Fibroblast of the aortic adventitia (primary cell): ENCODE measurements around the gene SKOR1. TPM values are rescaled to one million over a fixed set of nuclear protein-coding genes. Genes with fewer than 3 reads are reported as not detected.

Experiments
- DNase-seq: peaks from one replicate; pipeline ENCODE4 v3.0.0-alpha.2; 2010; ENCODE audit warnings: low read depth
- H3K4me3 ChIP-seq: 2 replicates; pipeline ENCODE4 v1.5.1; 2011; ENCODE audit warnings: low read depth, mild to moderate bottlenecking, control low read depth, low read length, moderate library complexity
- total RNA-seq: library from RNA; depleted of rRNA; stranded (reverse); fragments of >200 nt; gene quantifications from 2 replicates; pipeline ENCODE4 v1.2.3, GENCODE V29; 2012; ENCODE audit warnings: low replicate concordance
- TF ChIP-seq, protein P1 (sequence below): IDR thresholded peaks from 2 replicates; pipeline ENCODE4 v1.5.1; 2011; ENCODE audit warnings: mild to moderate bottlenecking, low read length, control low read depth, inconsistent platforms; ENCODE audit not compliant: insufficient read depth

SKOR1 gene
- total RNA-seq, 1 donor, result 0.09 TPM

GRCh38 chr15:67849538-67849937 is 24.2 kb downstream of the SKOR1 start:
- H3K4me3 ChIP-seq, result no peak overlapping the region
- TF ChIP-seq, protein P1, sequence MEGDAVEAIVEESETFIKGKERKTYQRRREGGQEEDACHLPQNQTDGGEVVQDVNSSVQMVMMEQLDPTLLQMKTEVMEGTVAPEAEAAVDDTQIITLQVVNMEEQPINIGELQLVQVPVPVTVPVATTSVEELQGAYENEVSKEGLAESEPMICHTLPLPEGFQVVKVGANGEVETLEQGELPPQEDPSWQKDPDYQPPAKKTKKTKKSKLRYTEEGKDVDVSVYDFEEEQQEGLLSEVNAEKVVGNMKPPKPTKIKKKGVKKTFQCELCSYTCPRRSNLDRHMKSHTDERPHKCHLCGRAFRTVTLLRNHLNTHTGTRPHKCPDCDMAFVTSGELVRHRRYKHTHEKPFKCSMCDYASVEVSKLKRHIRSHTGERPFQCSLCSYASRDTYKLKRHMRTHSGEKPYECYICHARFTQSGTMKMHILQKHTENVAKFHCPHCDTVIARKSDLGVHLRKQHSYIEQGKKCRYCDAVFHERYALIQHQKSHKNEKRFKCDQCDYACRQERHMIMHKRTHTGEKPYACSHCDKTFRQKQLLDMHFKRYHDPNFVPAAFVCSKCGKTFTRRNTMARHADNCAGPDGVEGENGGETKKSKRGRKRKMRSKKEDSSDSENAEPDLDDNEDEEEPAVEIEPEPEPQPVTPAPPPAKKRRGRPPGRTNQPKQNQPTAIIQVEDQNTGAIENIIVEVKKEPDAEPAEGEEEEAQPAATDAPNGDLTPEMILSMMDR, result no peak
- DNase-seq, result no peak

DNA sequence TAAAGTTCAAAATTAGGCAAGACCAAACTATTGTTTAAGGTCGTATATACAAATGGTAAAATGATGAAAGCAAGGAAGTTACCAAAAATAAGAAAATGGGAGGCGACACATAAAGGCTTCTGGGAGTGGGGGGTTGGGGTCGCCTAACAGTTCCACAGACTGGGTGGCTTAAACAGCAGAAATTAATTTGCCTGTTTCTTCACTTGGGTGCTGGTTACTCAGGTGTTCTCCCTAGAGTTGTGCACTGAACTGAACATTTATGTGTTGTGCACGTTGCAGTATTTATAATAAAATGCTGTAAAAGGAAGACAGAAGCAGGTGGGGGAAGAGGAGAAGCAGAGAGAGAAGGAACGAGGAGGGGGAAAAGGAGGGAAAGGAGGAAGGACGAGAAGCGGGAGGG is 25.0 kb downstream of the SKOR1 start:
- DNase-seq, result no peak
- TF ChIP-seq, protein P1, result no peak
- no peak overlapping the region for H3K4me3 ChIP-seq

DNA sequence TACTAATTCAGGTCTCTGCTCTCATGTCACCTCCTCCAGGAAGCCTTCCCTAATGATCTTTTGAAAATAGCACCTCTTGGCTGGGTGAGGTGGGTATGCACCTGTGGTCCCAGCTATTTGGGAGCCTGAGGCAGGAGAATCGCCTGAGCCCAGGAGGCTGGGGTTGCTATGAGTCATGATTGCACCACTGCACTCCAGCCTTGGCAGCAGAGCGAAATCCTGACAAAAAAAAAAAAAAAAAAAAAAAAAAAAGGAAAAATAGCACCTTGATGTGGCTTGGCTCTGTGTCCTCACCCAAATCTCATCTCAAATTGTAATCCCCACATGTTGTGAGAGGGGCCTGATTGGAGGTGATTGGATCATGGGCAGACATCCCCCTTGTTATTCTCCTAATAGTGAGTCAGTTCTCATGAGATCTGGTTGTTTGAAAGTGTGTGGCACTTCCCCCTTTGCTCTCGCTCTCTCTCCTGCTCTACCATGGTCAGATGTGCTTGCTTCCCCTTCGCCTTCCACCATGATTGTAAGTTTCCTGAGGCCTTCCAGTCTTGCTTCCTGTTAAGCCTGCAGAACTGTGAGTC is 25.8 kb downstream of the SKOR1 start:
- no peak overlapping the region for H3K4me3 ChIP-seq
- TF ChIP-seq, protein P1, result no peak
- peak; percentile 57 for DNase-seq

GRCh38 chr15:67852418-67852817 is 27.1 kb downstream of the SKOR1 start:
- H3K4me3 ChIP-seq, result no peak overlapping the region
- no peak for DNase-seq
- TF ChIP-seq, protein P1, result no peak

DNA sequence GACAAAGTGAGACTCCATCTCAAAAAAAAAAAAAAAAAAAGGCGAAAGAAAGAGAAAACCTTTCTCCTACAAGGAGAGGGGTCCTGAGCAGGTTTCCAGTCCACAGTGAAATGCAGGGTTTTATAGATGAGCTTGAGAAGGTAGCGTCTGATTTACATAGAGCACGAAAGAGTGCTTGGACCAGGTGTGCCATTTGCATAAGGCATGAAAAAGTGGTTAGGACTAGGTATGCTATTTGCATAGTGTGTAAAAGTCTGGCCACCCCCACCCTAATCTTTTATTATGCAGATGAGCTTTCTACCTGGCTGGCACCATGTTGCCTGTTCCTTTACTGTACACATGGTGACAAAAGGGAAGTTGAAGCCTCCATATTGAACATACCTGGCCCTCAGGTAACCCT is 28.1 kb downstream of the SKOR1 start:
- DNase-seq, result no peak
- TF ChIP-seq, protein P1, result no peak

DNA sequence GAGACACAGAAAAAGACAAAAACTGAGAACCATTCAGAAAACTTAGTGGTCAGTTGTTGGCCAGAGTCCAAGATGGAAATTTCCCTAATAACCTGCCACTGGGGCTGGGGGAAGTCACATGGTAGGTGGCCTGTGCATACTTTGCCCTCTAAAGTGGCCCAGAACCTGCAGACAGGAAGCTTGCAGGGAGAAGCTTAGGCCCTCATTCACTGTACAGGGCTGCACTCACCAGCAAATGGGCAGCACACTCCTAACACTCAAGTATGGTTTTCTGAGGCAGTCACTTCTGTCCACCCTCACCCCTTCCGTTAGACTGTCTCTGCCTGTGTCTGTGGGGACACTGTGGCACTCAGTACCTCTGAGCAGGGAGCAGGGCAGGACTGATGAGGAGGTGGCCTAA is 29.0 kb downstream of the SKOR1 start:
- DNase-seq, result no peak
- TF ChIP-seq, protein P1, result no peak
- no peak overlapping the region for H3K4me3 ChIP-seq

More for the DNA sequence above, 28.1 kb downstream of the SKOR1 start:
- H3K4me3 ChIP-seq, result no peak overlapping the region

- TF ChIP-seq, protein P1, result no peak
- DNase-seq, result no peak
- no peak overlapping the region for H3K4me3 ChIP-seq
Observed at GRCh38 chr15:67855842-67856241, 30.5 kb downstream of the SKOR1 start.
